IMR-90 (cell line): ENCODE measurements around the gene KRT82. TPM values are rescaled to one million over a fixed set of nuclear protein-coding genes. Genes with fewer than 3 reads are reported as not detected.

ENCODE experiments used
- ATAC-seq: fragments of 200-7000 bp; cut with Tn5 transposase; 2 replicates; pipeline ENCODE4 v1.9.1; 2020; ENCODE audit warnings: low read depth, mild to moderate bottlenecking, moderate library complexity
- BruUV-seq: library from RNA; stranded (reverse); fragments of 400-500 nt; replicated peaks from 2 replicates; lab custom pipeline; 2021; lab: Mats Ljungman, UMichigan
- CTCF ChIA-PET: fragments of 300-600 bp; formaldehyde crosslinking; extraction: SDS; loops from one replicate; lab custom pipeline; 2021; ENCODE audit warnings: antibody characterized with exemption; lab: Yijun Ruan, JAX
- POLR2A ChIA-PET: fragments of 300-600 bp; sonication (Branson Sonifier 250); formaldehyde crosslinking; loops from one replicate; lab custom pipeline; 2022; ENCODE audit warnings: antibody characterized with exemption; ENCODE audit not compliant: unreplicated experiment; lab: Charles Lee
- DNase-seq: peaks from one replicate; pipeline ENCODE4 v3.0.0; 2013
- H2AFZ ChIP-seq: replicated peaks from 2 replicates; pipeline ENCODE3; 2013; ENCODE audit warnings: low read length, mild to moderate bottlenecking; ENCODE audit not compliant: poor library complexity
- H2AK5ac ChIP-seq: 2 replicates; pipeline ENCODE4 v1.6.1; 2013; ENCODE audit warnings: low read depth, low read length, inconsistent platforms
- H2AK9ac ChIP-seq: replicated peaks from 2 replicates; pipeline ENCODE3; 2013; ENCODE audit warnings: mild to moderate bottlenecking, low read depth, low read length, moderate library complexity; ENCODE audit not compliant: poor library complexity
- H2BK120ac ChIP-seq: 2 replicates; pipeline ENCODE4 v1.6.1; 2013; ENCODE audit warnings: low read depth, low read length, inconsistent platforms
- H2BK15ac ChIP-seq: 3 replicates; pipeline ENCODE4 v1.6.1; 2013; ENCODE audit warnings: low read depth, low read length, inconsistent platforms
- H2BK20ac ChIP-seq: 2 replicates; pipeline ENCODE4 v1.6.1; 2013; ENCODE audit warnings: low read depth, mild to moderate bottlenecking, inconsistent platforms, low read length, moderate library complexity
- H2BK5ac ChIP-seq: 2 replicates; pipeline ENCODE4 v1.6.1; 2013; ENCODE audit warnings: mild to moderate bottlenecking, low read depth, low read length, inconsistent platforms; ENCODE audit not compliant: poor library complexity, severe bottlenecking
- H3K14ac ChIP-seq: replicated peaks from 2 replicates; pipeline ENCODE4 v1.6.1; 2013; ENCODE audit warnings: low read depth, low read length, inconsistent platforms
- H3K18ac ChIP-seq: 2 replicates; pipeline ENCODE4 v1.6.1; 2013; ENCODE audit warnings: low read depth, low read length, control low read depth
- H3K23ac ChIP-seq: 2 replicates; pipeline ENCODE4 v1.6.1; 2013; ENCODE audit warnings: low read depth, low read length, inconsistent platforms
- H3K27ac ChIP-seq: 2 replicates; pipeline ENCODE4 v1.5.1; 2013; ENCODE audit warnings: mild to moderate bottlenecking, control low read depth, low read length; ENCODE audit not compliant: insufficient read depth
- H3K27me3 ChIP-seq: 2 replicates; pipeline ENCODE4 v1.6.1; 2013; ENCODE audit warnings: low read length; ENCODE audit not compliant: control insufficient read depth, insufficient read depth
- H3K36me3 ChIP-seq: 2 replicates; pipeline ENCODE4 v1.6.1; 2013; ENCODE audit warnings: low read length, mixed read lengths; ENCODE audit not compliant: control insufficient read depth, insufficient read depth
- H3K4ac ChIP-seq: 2 replicates; pipeline ENCODE4 v1.6.1; 2013; ENCODE audit warnings: low read depth, low read length, inconsistent platforms
- H3K4me1 ChIP-seq: 2 replicates; pipeline ENCODE4 v1.6.1; 2013; ENCODE audit warnings: low read length, mixed read lengths; ENCODE audit not compliant: control insufficient read depth, insufficient read depth
- H3K4me2 ChIP-seq: 2 replicates; pipeline ENCODE4 v1.6.1; 2013; ENCODE audit warnings: low read depth, mild to moderate bottlenecking, control low read depth, low read length, moderate library complexity
- H3K4me3 ChIP-seq: 2 replicates; pipeline ENCODE4 v1.5.1; 2013; ENCODE audit warnings: low read depth, mild to moderate bottlenecking, control low read depth, low read length, moderate library complexity; ENCODE audit not compliant: insufficient read depth
- H3K56ac ChIP-seq: 2 replicates; pipeline ENCODE4 v1.6.1; 2013; ENCODE audit warnings: low read length, inconsistent platforms; ENCODE audit not compliant: insufficient read depth; ENCODE audit errors: extremely low read depth
- H3K79me1 ChIP-seq, 2 experiments: 2 replicates each; pipeline ENCODE4 v1.6.1; 2013; ENCODE audit warnings: low read length in 2 of 2, inconsistent platforms in 1 of 2, low read depth in 1 of 2
- H3K9ac ChIP-seq: 2 replicates; pipeline ENCODE4 v1.6.1; 2013; ENCODE audit warnings: low read depth, low read length, control low read depth
- H3K9me1 ChIP-seq: 2 replicates; pipeline ENCODE4 v1.6.1; 2013; ENCODE audit warnings: low read length, inconsistent platforms; ENCODE audit not compliant: insufficient read depth
- H3K9me3 ChIP-seq: 2 replicates; pipeline ENCODE4 v1.6.1; 2013; ENCODE audit warnings: low read length; ENCODE audit not compliant: control insufficient read depth, insufficient read depth
- H4K20me1 ChIP-seq: 2 replicates; pipeline ENCODE4 v1.6.1; 2013; ENCODE audit warnings: low read length, inconsistent platforms; ENCODE audit not compliant: insufficient read depth
- H4K5ac ChIP-seq: 2 replicates; pipeline ENCODE4 v1.6.1; 2013; ENCODE audit warnings: mild to moderate bottlenecking, low read depth, low read length, control low read depth
- H4K8ac ChIP-seq, 2 experiments: 2 replicates each; pipeline ENCODE4 v1.6.1; 2013; ENCODE audit warnings: low read depth in 2 of 2, low read length in 2 of 2, control low read depth in 1 of 2, inconsistent platforms in 1 of 2
- H4K91ac ChIP-seq: 2 replicates; pipeline ENCODE4 v1.6.1; 2013; ENCODE audit warnings: low read depth, low read length, inconsistent platforms; ENCODE audit not compliant: insufficient read depth
- BHLHE40 ChIP-seq: fragments of 150-350 bp; IDR thresholded peaks from 2 replicates; pipeline ENCODE4 v1.6.1; 2016; ENCODE audit warnings: mild to moderate bottlenecking, low read depth, low read length
- FOS ChIP-seq: fragments of 150-350 bp; IDR thresholded peaks from 2 replicates; pipeline ENCODE4 v1.6.1; 2016; ENCODE audit warnings: low read depth, low read length
- RAD21 ChIP-seq: IDR thresholded peaks from 2 replicates; pipeline ENCODE4 v1.6.1; 2012; ENCODE audit warnings: low read length, improper control_type of control experiment
- WGBS, 2 experiments: methylation state at CpG; one replicate each; pipeline versions ENCODE4 v1.1.5 to v1.1.7; 2013; ENCODE audit warnings: missing lambda C conversion rate in 2 of 2; ENCODE audit not compliant: insufficient read length in 1 of 2; ENCODE audit errors: extremely low coverage in 2 of 2; 5-methylcytosine and 5-hydroxymethylcytosine counted together
- dilution Hi-C: fragments of 300-500 bp; cut with HindIII; formaldehyde crosslinking; loops from one replicate; pipeline ENCODE4 v1.14.3; 2018; ENCODE audit warnings: low sequenced_read_pairs; ENCODE audit not compliant: unreplicated experiment
- in situ Hi-C: fragments of 300-500 bp; cut with MboI; formaldehyde crosslinking; loops from 3 replicates; pipeline ENCODE4 v1.14.3; 2019; ENCODE audit warnings: low sequenced_read_pairs, inconsistent platforms, mixed read lengths
- intact Hi-C: fragments of 100-400 bp; cut with micrococcal nuclease; formaldehyde crosslinking; loops from 2 replicates; pipeline ENCODE4 v1.10.0; 2022
- polyA plus RNA-seq, 3 experiments: library from polyadenylated mRNA; depleted of rRNA; stranded (reverse); fragments of >200 nt; gene quantifications; 2 replicates each; pipeline ENCODE4 v1.2.3, GENCODE V29; 2012; ENCODE audit warnings: low replicate concordance in 1 of 3
- total RNA-seq: library from RNA; depleted of rRNA; stranded (reverse); fragments of >200 nt; gene quantifications from 2 replicates; pipeline ENCODE4 v1.2.3, GENCODE V29; 2012

Gene KRT82
- total and polyA plus RNA-seq, 2 of the 4 experiments (the other 2 are of a cell fraction) = not detected

DNA sequence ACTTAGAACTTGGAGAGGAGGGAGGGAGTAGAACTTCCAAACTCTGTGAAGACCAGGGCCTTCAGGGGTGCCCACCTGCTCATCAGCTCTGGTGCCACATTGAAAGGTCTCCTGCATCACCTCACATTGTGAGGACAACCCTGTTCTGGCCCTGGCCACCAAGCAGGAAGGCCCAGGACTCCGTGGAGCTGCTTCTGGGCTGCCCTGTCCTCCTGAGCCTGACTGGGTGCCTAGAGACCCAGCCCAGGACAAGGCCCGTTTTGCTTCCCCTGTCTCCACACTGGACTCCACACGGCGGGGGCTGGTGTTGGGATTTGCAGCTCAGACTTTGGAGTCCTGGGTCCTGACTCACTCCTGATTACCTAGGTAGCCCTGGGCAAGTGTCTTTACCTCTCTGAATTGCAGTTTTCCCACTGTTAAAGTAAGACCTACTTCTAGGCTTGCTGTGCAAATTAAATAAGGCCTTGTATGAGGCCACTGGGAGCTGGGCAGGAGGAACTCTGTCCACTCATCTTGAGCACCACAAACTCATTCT is 12.5 kb upstream of the KRT82 start:
- in situ Hi-C loops = no loop called here
- no peaks in the 10 kb centered on the region for H3K9me3 ChIP-seq
- POLR2A ChIA-PET = interaction anchor here (0.6 kb wide), 1 partner anchor 236 kb away, joined by 7 read pairs; no protein-coding TSS in a partner anchor
- no peak overlapping the region for H3K56ac ChIP-seq
- peaks cover 25% of the 10 kb centered on the region for H3K27me3 ChIP-seq
- H2AK9ac ChIP-seq = no peak overlapping the region
- H3K23ac ChIP-seq = no peak overlapping the region
- H4K5ac ChIP-seq = no peak overlapping the region
- H4K20me1 ChIP-seq = no peaks in the 10 kb centered on the region
- no peak overlapping the region for H4K91ac ChIP-seq
- H3K14ac ChIP-seq = no peak overlapping the region
- H2AK5ac ChIP-seq = no peak overlapping the region
- BruUV-seq = no TSS peak
- no peaks in the 10 kb centered on the region for H3K79me1 ChIP-seq
- CTCF ChIA-PET = no interaction called here
- H2BK20ac ChIP-seq = no peak overlapping the region
- H2BK15ac ChIP-seq = no peak overlapping the region
- no peak overlapping the region for H3K4me2 ChIP-seq
- no peak overlapping the region for H2AFZ ChIP-seq
- ATAC-seq (no peak), DNase-seq (no peak)
- intact Hi-C loops = no loop called here
- peaks cover 6% of the 10 kb centered on the region; the same call in 1 of the 2 replicates for H3K9me1 ChIP-seq
- no peak for TF ChIP-seq BHLHE40
- no peak for TF ChIP-seq FOS
- no peak for TF ChIP-seq RAD21
- H4K8ac ChIP-seq = no peak overlapping the region
- H3K4me1 ChIP-seq = no peaks in the 10 kb centered on the region
- WGBS, 2 experiments = 0% methylated on average over 1 of the region's 4 CpGs; no CpG with 5 or more reads in 1 of the 2 experiments
- H3K18ac ChIP-seq = no peak overlapping the region
- no peaks in the 10 kb centered on the region for H3K36me3 ChIP-seq
- no peak overlapping the region for H3K9ac ChIP-seq
- no peak overlapping the region for H3K4ac ChIP-seq
- dilution Hi-C loops = no loop called here
- H2BK5ac ChIP-seq = no peak overlapping the region
- H2BK120ac ChIP-seq = no peak overlapping the region
- no peak overlapping the region for H3K27ac ChIP-seq
- H3K4me3 ChIP-seq = no peak overlapping the region
